ENCODE measurements around the gene INTS7. TPM values are rescaled to one million over a fixed set of nuclear protein-coding genes. Genes with fewer than 3 reads are reported as not detected.

The INTS7 gene
- total and polyA plus RNA-seq, 9 of the 15 experiments (the other 6 are each of a cell fraction or from before 2014, with no cell fraction given) = 27.3 to 68.4 (median 40.4) TPM

DNA sequence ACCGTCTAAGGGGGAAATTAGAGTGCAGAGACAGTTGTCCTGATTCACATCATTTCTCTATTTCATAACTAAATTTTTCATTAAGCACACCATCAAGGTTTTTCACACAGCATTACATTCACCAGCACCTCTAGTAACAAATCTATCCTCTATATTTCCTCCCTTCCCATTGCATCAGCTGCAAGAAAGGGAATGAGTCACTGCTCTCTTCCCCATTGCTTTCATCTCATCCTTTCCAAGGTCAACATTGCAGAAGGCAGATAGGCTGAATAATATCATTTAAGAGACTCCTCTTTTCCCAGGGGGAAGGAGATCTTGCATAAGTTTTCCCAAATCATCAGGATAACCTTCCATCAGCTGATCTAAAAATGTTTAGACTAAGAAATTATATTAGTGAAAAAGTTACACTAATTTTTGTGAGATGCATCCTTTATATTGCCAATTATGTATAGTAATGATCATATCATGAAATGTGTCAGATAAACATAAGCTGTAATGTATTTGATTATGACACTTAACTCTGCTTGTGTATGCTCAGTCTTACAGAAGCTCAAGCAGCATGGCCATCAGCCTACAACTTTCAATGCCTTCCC is 4.3 kb downstream of the INTS7 start (continued):
- TF ChIP-seq, protein P1, sequence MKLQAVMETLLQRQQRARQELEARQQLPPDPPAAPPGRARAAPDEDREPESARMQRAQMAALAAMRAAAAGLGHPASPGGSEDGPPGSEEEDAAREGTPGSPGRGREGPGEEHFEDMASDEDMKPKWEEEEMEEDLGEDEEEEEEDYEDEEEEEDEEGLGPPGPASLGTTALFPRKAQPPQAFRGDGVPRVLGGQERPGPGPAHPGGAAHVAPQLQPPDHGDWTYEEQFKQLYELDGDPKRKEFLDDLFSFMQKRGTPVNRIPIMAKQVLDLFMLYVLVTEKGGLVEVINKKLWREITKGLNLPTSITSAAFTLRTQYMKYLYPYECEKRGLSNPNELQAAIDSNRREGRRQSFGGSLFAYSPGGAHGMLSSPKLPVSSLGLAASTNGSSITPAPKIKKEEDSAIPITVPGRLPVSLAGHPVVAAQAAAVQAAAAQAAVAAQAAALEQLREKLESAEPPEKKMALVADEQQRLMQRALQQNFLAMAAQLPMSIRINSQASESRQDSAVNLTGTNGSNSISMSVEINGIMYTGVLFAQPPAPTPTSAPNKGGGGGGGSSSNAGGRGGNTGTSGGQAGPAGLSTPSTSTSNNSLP (IDR thresholded peaks at IDR 0.05; ENCODE audit: borderline replicate concordance, low read depth, low read length) = peak; percentile 54; the same call in 1 of the 2 replicates
- TF ChIP-seq, protein P2, sequence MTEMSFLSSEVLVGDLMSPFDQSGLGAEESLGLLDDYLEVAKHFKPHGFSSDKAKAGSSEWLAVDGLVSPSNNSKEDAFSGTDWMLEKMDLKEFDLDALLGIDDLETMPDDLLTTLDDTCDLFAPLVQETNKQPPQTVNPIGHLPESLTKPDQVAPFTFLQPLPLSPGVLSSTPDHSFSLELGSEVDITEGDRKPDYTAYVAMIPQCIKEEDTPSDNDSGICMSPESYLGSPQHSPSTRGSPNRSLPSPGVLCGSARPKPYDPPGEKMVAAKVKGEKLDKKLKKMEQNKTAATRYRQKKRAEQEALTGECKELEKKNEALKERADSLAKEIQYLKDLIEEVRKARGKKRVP (CRISPR knock-in tag; IDR thresholded peaks at IDR 0.05) = peak; percentile 90
- TF ChIP-seq KDM2B (CRISPR knock-in tag; IDR thresholded peaks at IDR 0.05) (no peak), XRCC3 (IDR thresholded peaks at IDR 0.05) (no peak), ETV1 (tag; conservative IDR thresholded peaks at IDR 0.05; ENCODE audit: low read depth) (no peak), JUNB (CRISPR knock-in tag; conservative IDR thresholded peaks at IDR 0.05) (peak; percentile 57; the same call in 1 of the 2 replicates), MTA1 (IDR thresholded peaks at IDR 0.05; ENCODE audit: borderline replicate concordance) (0 out of 2 replicates have a peak, but pooled peaks have one; percentile 17), ZNF75A (CRISPR knock-in tag; IDR thresholded peaks at IDR 0.05) (peak; percentile 45; the same call in 1 of the 2 replicates), RNF2 (IDR thresholded peaks at IDR 0.05) (0 out of 2 replicates have a peak, but pooled peaks have one; percentile 32), ARNT (IDR thresholded peaks at IDR 0.05) (peak in 1 of 2 experiments; percentile 39; a peak in 2 of 4 replicates), RBFOX2 (IDR thresholded peaks at IDR 0.05; ENCODE audit: low read depth, low read length) (0 out of 2 replicates have a peak, but pooled peaks have one; percentile 30)
- TF ChIP-seq, protein P3, sequence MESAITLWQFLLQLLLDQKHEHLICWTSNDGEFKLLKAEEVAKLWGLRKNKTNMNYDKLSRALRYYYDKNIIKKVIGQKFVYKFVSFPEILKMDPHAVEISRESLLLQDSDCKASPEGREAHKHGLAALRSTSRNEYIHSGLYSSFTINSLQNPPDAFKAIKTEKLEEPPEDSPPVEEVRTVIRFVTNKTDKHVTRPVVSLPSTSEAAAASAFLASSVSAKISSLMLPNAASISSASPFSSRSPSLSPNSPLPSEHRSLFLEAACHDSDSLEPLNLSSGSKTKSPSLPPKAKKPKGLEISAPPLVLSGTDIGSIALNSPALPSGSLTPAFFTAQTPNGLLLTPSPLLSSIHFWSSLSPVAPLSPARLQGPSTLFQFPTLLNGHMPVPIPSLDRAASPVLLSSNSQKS (CRISPR knock-in tag; IDR thresholded peaks at IDR 0.05) = peak; percentile 43; the same call in 1 of the 2 replicates
- TF ChIP-seq, protein P4, sequence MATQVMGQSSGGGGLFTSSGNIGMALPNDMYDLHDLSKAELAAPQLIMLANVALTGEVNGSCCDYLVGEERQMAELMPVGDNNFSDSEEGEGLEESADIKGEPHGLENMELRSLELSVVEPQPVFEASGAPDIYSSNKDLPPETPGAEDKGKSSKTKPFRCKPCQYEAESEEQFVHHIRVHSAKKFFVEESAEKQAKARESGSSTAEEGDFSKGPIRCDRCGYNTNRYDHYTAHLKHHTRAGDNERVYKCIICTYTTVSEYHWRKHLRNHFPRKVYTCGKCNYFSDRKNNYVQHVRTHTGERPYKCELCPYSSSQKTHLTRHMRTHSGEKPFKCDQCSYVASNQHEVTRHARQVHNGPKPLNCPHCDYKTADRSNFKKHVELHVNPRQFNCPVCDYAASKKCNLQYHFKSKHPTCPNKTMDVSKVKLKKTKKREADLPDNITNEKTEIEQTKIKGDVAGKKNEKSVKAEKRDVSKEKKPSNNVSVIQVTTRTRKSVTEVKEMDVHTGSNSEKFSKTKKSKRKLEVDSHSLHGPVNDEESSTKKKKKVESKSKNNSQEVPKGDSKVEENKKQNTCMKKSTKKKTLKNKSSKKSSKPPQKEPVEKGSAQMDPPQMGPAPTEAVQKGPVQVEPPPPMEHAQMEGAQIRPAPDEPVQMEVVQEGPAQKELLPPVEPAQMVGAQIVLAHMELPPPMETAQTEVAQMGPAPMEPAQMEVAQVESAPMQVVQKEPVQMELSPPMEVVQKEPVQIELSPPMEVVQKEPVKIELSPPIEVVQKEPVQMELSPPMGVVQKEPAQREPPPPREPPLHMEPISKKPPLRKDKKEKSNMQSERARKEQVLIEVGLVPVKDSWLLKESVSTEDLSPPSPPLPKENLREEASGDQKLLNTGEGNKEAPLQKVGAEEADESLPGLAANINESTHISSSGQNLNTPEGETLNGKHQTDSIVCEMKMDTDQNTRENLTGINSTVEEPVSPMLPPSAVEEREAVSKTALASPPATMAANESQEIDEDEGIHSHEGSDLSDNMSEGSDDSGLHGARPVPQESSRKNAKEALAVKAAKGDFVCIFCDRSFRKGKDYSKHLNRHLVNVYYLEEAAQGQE (IDR thresholded peaks at IDR 0.05; ENCODE audit: borderline replicate concordance) = peak; percentile 8; the same call in 1 of the 2 replicates
- TF ChIP-seq, protein P4 (CRISPR knock-in tag; IDR thresholded peaks at IDR 0.05; ENCODE audit: low read depth) = no peak
- TF ChIP-seq, protein P5, sequence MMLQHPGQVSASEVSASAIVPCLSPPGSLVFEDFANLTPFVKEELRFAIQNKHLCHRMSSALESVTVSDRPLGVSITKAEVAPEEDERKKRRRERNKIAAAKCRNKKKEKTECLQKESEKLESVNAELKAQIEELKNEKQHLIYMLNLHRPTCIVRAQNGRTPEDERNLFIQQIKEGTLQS (IDR thresholded peaks at IDR 0.05) = peak; percentile 98
- TF ChIP-seq, protein P5 (CRISPR knock-in tag; conservative IDR thresholded peaks at IDR 0.05) = peak; percentile 75; the same call in 1 of the 2 replicates

All from K562 (cell line).